Measurements from ENCODE around the gene NHSL1. TPM values are rescaled to one million over a fixed set of nuclear protein-coding genes. Genes with fewer than 3 reads are reported as not detected.

The NHSL1 gene
- total RNA-seq, 2 experiments from 2014 or later = 2.7 to 10.6 TPM

- no peak for DNase-seq (ENCODE audit: low spot score)
- Histone ChIP-seq H3K27ac (ENCODE audit: low read depth, low read length, poor library complexity, severe bottlenecking) (no peak overlapping the region), H3K36me3 (ENCODE audit: insufficient read depth, low read length) (no peaks in the 10 kb centered on the region), H3K4me2 (ENCODE audit: low read length) (no peak overlapping the region), H3K4me3 (ENCODE audit: low read depth, low read length, poor library complexity, severe bottlenecking) (no peak overlapping the region), H4K20me1 (ENCODE audit: insufficient read depth, low read length) (no peaks in the 10 kb centered on the region), H2AFZ (ENCODE audit: low read length) (no peak overlapping the region), H3K9me3 (ENCODE audit: low read length) (no peaks in the 10 kb centered on the region), H3K79me2 (ENCODE audit: insufficient read depth, low read depth, low read length) (no peaks in the 10 kb centered on the region), H3K4me1 (ENCODE audit: insufficient read depth, low read length, poor library complexity, severe bottlenecking) (peaks cover 12% of the 10 kb centered on the region), H3K9me2 (ENCODE audit: insufficient read depth, low read length) (no peaks in the 10 kb centered on the region)
- no TSS peak for BruUV-seq (replicated peaks)
- intact Hi-C loops (cut with micrococcal nuclease; ENCODE audit: unreplicated experiment) = no loop called here
- TF ChIP-seq CTCF (conservative IDR thresholded peaks at IDR 0.05; ENCODE audit: low read length) = no peak
- TF ChIP-seq EZH2phosphoT487 (IDR thresholded peaks at IDR 0.05; ENCODE audit: borderline replicate concordance, low read depth, low read length) = no peak
- CTCF ChIA-PET (ENCODE audit: unreplicated experiment) = no interaction called here
- POLR2A ChIA-PET = interaction anchor here (0.6 kb wide), 1 partner anchor 46 kb away, joined by 3 read pairs; no protein-coding TSS in a partner anchor
These were observed 4.8 kb upstream of the NHSL1 start for GRCh38 chr6:138503881-138504680.

- ChIA-PET POLR2A (interaction anchor here (0.5 kb wide), 1 partner anchor 20 kb away, joined by 3 read pairs; no protein-coding TSS in a partner anchor), CTCF (ENCODE audit: unreplicated experiment) (no interaction called here)
- no peaks in the 10 kb centered on the region for H4K20me1 ChIP-seq (ENCODE audit: insufficient read depth, low read length)
- H3K36me3 ChIP-seq (ENCODE audit: insufficient read depth, low read length) = no peaks in the 10 kb centered on the region
- H3K27ac ChIP-seq (ENCODE audit: low read depth, low read length, poor library complexity, severe bottlenecking) = no peak overlapping the region
- H3K4me2 ChIP-seq (ENCODE audit: low read length) = no peak overlapping the region
- no peaks in the 10 kb centered on the region for H3K9me2 ChIP-seq (ENCODE audit: insufficient read depth, low read length)
- intact Hi-C loops (cut with micrococcal nuclease; ENCODE audit: unreplicated experiment) = no loop called here
- TF ChIP-seq EZH2phosphoT487 (IDR thresholded peaks at IDR 0.05; ENCODE audit: borderline replicate concordance, low read depth, low read length) = no peak
- TF ChIP-seq CTCF (conservative IDR thresholded peaks at IDR 0.05; ENCODE audit: low read length) = no peak
- H2AFZ ChIP-seq (ENCODE audit: low read length) = no peak overlapping the region
- H3K79me2 ChIP-seq (ENCODE audit: insufficient read depth, low read depth, low read length) = peaks cover 11% of the 10 kb centered on the region; the same call in 1 of the 2 replicates
- no peak overlapping the region for H3K4me3 ChIP-seq (ENCODE audit: low read depth, low read length, poor library complexity, severe bottlenecking)
- no TSS peak for BruUV-seq (replicated peaks)
- DNase-seq (ENCODE audit: low spot score) = no peak
- peaks cover 27% of the 10 kb centered on the region for H3K4me1 ChIP-seq (ENCODE audit: insufficient read depth, low read length, poor library complexity, severe bottlenecking)
- H3K9me3 ChIP-seq (ENCODE audit: low read length) = no peaks in the 10 kb centered on the region
These were observed 3.3 kb upstream of the NHSL1 start for GRCh38 chr6:138502546-138502945.
